Activated CD8-positive, alpha-beta T cell treated with anti-CD3 and anti-CD28 coated beads for 36 hours (primary cell): Measurements from ENCODE around the gene MMP1. TPM values are rescaled to one million over a fixed set of nuclear protein-coding genes. Genes with fewer than 3 reads are reported as not detected.

ENCODE experiments used
- ATAC-seq: fragments of 200-7000 bp; cut with Tn5 transposase; one replicate; pipeline ENCODE4 v1.10.0; 2021; ENCODE audit warnings: mild to moderate bottlenecking, moderate library complexity
- CTCF ChIA-PET: fragments of 350-600 bp; sonication (Branson Sonifier 250); formaldehyde crosslinking; loops from one replicate; lab custom pipeline; 2021; ENCODE audit warnings: antibody characterized with exemption; lab: Charles Lee
- POLR2A ChIA-PET: fragments of 350-600 bp; sonication (Branson Sonifier 250); formaldehyde crosslinking; loops from one replicate; lab custom pipeline; 2021; ENCODE audit warnings: antibody characterized with exemption; lab: Charles Lee
- DNase-seq: peaks from one replicate; pipeline ENCODE4 v3.0.0-alpha.2; 2020
- H3K27ac Mint-ChIP-seq: one replicate; pipeline ENCODE4 v1.8.0; 2021; ENCODE audit warnings: mild to moderate bottlenecking, mixed read lengths
- H3K27me3 Mint-ChIP-seq: one replicate; pipeline ENCODE4 v1.8.0; 2021; ENCODE audit warnings: mixed read lengths
- H3K36me3 Mint-ChIP-seq: one replicate; pipeline ENCODE4 v1.8.0; 2021; ENCODE audit warnings: low read depth, mixed read lengths
- H3K4me1 Mint-ChIP-seq: one replicate; pipeline ENCODE4 v1.8.0; 2021; ENCODE audit warnings: low read depth, mixed read lengths
- H3K4me3 Mint-ChIP-seq: one replicate; pipeline ENCODE4 v1.8.0; 2021; ENCODE audit warnings: mild to moderate bottlenecking, moderate library complexity, mixed read lengths
- H3K9me3 Mint-ChIP-seq: one replicate; pipeline ENCODE4 v1.8.0; 2021; ENCODE audit warnings: mixed read lengths
- CTCF ChIP-seq: fragments of 200-600 bp; IDR thresholded peaks from one replicate; pipeline ENCODE4 v1.8.0; 2022; ENCODE audit warnings: antibody characterized with exemption, mild to moderate bottlenecking
- intact Hi-C: fragments of 100-400 bp; cut with micrococcal nuclease; formaldehyde crosslinking; loops from one replicate; pipeline ENCODE4 v1.10.0; 2022
- total RNA-seq, 2 experiments: library from RNA; stranded (reverse); gene quantifications; one replicate each; pipeline ENCODE4 v1.2.3, GENCODE V29; 2021

MMP1 gene
- total RNA-seq, 2 experiments from 2014 or later = not detected

- intact Hi-C loops = no loop called here
- ATAC-seq (peak; percentile 64), DNase-seq (no peak)
- Mint-ChIP-seq H3K4me3 (no peak overlapping the region), H3K4me1 (peaks cover 6% of the 10 kb centered on the region), H3K27me3 (peaks cover 18% of the 10 kb centered on the region), H3K9me3 (no peaks in the 10 kb centered on the region), H3K36me3 (no peaks in the 10 kb centered on the region), H3K27ac (peak overlapping the region; percentile 31)
- TF ChIP-seq CTCF = no peak
- ChIA-PET CTCF (no interaction called here), POLR2A (interaction anchor here (0.6 to 0.8 kb wide), 2 partner anchors 32 to 761 kb away, joined by 3 read pairs; no protein-coding TSS in a partner anchor)
Observed at GRCh38 chr11:102760344-102761035, 37.5 kb downstream of the MMP1 start.

- peaks cover 20% of the 10 kb centered on the region for H3K27me3 Mint-ChIP-seq
- DNase-seq (no peak), ATAC-seq (peak; percentile 17)
- ChIA-PET CTCF (no interaction called here), POLR2A (no interaction called here)
- no peak for TF ChIP-seq CTCF
- H3K36me3 Mint-ChIP-seq = no peaks in the 10 kb centered on the region
- H3K9me3 Mint-ChIP-seq = no peaks in the 10 kb centered on the region
- no peak overlapping the region for H3K4me3 Mint-ChIP-seq
- H3K4me1 Mint-ChIP-seq = peaks cover 6% of the 10 kb centered on the region
- intact Hi-C loops = no loop called here
- no peak overlapping the region for H3K27ac Mint-ChIP-seq
Observed at GRCh38 chr11:102757823-102758549, 40.0 kb downstream of the MMP1 start.

- Mint-ChIP-seq H3K9me3 (peaks cover 3% of the 10 kb centered on the region), H3K27me3 (peaks cover 14% of the 10 kb centered on the region), H3K27ac (no peak overlapping the region), H3K36me3 (no peaks in the 10 kb centered on the region), H3K4me1 (no peaks in the 10 kb centered on the region), H3K4me3 (no peak overlapping the region)
- TF ChIP-seq CTCF = no peak
- intact Hi-C loops = no loop called here
- CTCF ChIA-PET = interaction anchor here (0.7 kb wide), 1 partner anchor 188 kb away, joined by 3 read pairs; no protein-coding TSS in a partner anchor
- POLR2A ChIA-PET = no interaction called here
- no peak for DNase-seq
- no peak for ATAC-seq
Observed at GRCh38 chr11:102753267-102753666, 44.7 kb downstream of the MMP1 start.

- Mint-ChIP-seq H3K36me3 (no peaks in the 10 kb centered on the region), H3K27ac (no peak overlapping the region), H3K4me1 (no peaks in the 10 kb centered on the region), H3K9me3 (peaks cover 7% of the 10 kb centered on the region), H3K4me3 (no peak overlapping the region), H3K27me3 (peaks cover 14% of the 10 kb centered on the region)
- no peak for TF ChIP-seq CTCF
- intact Hi-C loops = no loop called here
- DNase-seq (no peak), ATAC-seq (no peak)
- ChIA-PET POLR2A (no interaction called here), CTCF (no interaction called here)
Observed at GRCh38 chr11:102751673-102752072, 46.3 kb downstream of the MMP1 start.
